SKM-1 (cell line): ENCODE results near the gene TCF4.

Experiments used
- DNase-seq: peaks from one replicate; lab custom pipeline; 2025; ENCODE audit not compliant: unreplicated experiment; lab: John Stamatoyannopoulos, UW

The TCF4 gene

DNA sequence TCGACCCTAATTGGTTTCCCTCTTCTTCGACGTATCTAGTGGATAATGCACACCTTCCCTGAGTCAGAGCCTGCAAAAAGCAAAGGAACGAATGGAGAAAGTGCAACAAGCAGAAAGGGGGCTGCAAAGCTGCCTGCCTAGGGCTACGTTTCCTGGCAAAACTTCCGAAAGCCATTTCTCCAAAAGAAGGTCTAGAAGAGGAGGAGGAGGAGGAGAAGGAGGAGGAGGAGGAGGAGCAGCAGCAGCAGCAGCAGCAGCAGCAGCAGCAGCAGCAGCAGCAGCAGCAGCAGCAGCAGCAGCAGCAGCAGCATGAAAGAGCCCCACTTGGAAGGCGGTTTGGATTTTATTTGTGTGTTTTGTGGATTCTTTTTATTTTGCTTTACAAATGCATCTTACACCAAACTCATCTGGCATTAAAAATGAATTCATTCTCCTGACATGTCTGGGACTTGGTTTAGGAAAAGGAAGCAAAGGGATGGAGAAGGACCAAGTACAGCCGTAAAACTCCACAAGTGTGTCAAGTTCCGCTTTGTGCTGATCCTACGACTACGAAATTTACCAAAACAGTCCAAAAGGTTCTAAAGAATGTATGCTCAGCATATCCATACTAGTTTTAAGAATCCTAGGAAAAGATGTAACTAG is 2.0 kb downstream of the TCF4 start:
- DNase-seq = no peak

DNA sequence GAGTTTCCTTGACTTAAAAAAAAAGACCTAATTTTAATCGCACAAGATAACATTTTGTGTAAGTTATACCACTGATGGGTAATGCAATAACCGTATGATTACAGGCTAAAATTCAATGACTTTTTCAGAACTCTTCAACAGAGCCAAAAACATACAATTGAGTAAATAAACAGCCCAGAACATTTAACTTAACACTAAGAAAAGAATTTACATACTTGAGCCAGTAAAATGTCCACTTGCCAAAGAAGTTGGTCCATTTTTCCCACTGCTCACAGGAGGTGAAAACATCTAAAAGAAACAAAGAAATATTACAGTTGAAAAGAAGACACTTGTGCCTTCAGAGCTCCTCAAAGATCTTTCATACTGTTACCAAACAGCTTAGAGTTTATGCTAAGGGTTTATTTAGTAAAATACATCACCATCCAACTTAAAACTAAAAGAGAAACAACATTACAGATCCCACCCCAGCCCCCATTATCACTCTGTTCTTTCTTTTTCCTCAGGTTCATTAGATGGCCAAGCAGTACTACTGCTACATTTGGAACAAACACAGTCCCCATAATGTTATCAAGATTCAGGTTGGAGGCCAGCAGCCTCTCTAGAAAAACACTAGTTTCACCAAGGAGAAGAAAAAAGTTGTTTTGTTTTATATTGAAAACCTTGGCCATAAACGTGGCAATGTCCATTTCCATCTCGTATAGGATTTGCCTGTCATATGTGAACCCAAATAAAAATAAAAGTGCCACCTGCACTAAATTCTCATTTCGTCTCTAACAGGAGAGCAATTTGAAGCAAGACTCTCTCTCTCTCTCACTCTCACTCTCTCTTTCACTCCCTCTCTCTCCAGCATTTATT is 2.7 kb downstream of the TCF4 start:
- no peak for DNase-seq

- DNase-seq = no peak
Measured at GRCh38 chr18:55584201-55584600, 3.8 kb downstream of the TCF4 start.

GRCh38 chr18:55582325-55582724 is 5.7 kb downstream of the TCF4 start:
- DNase-seq = no peak

- DNase-seq = no peak
Measured at GRCh38 chr18:55579501-55580270, 8.3 kb downstream of the TCF4 start.

DNA sequence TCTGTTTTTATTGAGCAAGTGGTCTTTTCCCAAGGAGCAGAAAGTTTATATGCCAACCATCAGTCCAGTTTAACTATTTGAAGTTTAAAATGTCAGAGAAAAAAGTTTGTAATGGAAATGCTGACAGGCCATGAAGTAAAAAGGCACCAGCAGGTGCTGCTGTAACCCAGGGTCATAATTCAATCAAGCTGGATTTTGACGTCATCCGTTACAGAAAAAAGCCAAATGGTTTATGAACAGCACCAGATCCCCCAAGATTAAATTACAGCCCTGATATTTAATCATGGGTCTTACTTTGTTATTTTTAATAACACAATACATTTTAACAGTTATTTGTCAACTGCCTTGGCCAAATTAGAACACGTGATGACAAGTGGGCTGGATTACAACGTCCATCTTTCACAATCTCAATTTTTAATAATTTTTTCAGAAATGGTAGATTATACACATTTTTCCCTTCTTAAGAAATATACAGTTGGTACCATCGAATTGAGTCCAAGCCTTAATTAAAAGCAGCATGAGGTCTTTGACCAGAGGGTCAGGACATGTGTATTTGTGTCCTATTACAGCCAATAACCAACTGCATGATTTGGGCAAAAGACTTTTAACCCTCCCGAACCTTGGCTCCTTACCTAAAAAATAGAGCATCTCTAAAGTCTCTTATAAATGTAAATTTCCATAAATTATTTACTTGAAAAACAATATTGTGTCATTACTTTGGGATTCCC is 10.0 kb downstream of the TCF4 start:
- DNase-seq = no peak

- peak; percentile 9 for DNase-seq
Measured at GRCh38 chr18:55576001-55576400, 12.0 kb downstream of the TCF4 start.

DNA sequence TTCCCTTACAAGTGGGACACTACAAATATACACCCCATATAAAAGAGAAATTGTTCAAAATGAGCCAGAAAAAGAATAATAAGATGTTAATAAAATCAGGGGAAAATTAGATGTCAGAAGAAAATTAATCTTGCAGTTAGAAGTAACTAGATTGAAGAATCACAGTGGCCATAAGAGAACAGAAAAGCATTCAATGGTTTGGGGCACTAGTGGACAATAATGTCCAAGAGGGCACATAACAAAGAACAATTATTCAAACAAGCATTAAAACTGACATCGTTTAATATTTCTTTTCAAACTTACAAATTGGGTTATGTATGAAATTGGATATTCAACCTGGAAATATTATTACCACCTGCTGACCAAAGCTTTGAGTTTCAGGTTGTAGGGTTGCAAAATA is 12.9 kb downstream of the TCF4 start:
- DNase-seq = no peak

GRCh38 chr18:55573386-55573785 is 14.6 kb downstream of the TCF4 start:
- DNase-seq = no peak

DNA sequence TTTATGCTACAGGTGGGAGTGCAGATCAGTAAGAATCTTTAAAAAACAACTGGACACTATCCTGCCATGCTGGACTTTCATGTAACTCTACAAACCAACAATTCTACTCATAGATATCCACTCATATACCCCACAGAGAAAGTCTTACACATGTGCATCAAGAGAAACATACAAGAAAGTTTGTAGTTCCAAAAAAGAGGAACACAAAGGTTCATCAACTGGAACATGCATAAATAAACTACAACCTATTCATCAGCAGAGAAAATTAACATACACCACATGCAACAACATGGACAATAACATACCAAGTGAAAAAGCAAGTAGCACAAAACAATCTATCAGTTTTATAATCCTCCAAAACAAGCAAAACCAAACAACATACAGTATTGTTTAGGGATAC is 17.0 kb downstream of the TCF4 start:
- no peak for DNase-seq

DNA sequence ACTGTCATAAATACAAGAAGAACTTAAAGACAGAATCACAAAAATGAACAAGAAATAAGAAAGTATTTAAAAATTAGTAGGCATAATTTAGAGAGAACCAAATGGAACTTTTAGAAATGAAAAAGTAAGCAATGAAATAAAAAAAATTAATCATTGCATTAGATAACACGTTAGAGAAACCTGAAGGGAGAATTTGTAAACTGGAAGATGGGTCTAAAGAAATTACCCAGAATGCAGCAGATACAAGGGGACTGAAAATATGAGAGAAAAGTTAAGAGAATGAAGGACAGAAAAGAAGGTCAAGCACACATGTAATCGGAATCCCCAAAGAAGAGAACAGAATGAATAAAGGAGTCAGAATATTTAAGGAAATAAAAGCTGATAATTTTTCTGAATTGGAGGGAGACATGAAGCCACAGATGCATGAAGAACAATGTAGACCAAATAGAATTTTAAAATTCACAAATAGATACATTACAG is 21.5 kb downstream of the TCF4 start:
- no peak for DNase-seq

DNA sequence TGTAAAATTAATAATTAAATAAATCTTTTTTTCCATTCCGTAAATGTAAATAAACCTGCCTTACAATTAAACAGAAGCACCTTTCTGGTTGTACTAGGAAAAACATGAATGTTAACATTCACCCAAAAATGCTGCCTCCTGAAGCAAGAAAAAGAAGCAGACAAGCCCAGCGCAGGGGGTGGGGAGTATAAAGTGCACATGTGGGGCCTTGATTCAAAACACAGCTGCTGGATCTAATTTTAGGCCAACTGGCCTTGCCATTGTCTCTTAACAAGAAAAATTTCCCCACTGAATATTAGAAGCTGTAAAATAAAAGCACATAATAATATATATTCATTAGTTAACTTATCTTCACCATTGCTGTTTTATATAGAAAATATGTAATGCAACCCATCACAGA is 28.3 kb downstream of the TCF4 start:
- no peak for DNase-seq

DNA sequence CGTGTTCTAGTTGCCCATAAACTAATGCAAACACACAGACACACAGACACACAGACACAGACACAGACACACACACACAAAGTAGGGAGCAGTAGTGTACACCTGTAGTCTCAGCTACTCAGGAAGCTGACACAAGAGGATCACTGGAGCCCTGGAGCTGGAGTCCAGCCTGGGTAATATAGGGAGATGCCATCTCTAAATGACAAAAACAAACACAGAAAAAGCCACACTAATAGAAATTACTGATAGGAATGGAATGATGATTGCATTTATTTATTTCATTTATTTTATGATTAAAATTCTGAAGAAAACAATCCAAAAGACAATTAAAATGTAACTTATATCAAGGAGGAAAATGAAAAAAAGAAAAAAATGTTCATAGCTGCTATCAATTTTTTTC is 30.8 kb downstream of the TCF4 start:
- DNase-seq = no peak

- DNase-seq = no peak
Measured at GRCh38 chr18:55555395-55556027, 32.5 kb downstream of the TCF4 start.

- DNase-seq = no peak
Measured at GRCh38 chr18:55552526-55553189, 35.3 kb downstream of the TCF4 start.

DNA sequence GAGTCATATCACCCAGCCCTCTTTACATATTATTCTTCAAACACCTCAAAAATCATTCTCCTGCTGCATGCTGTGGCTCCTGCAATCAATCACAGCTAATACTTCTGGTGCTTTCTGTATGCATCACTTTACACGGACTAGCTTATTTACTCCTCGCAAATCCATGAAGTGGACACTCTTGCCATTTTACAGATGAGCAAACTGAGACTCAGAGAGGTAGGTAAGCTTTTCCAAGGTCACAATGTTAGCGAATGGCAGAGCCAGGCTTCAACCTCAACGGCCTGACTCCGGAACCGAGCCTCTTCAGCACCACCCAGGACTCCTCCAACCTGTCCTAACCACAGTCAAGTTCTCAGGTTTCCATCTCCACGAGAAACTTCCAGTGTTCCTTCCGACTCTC is 36.8 kb downstream of the TCF4 start:
- DNase-seq = no peak

- no peak for DNase-seq
Measured at GRCh38 chr18:55550471-55550870, 37.5 kb downstream of the TCF4 start.

- DNase-seq = no peak
Measured at GRCh38 chr18:55549474-55550104, 38.4 kb downstream of the TCF4 start.

GRCh38 chr18:55547705-55548056 is 40.3 kb downstream of the TCF4 start:
- DNase-seq = no peak
